Measurements from ENCODE around the gene RBM25.
A peak's percentile ranks its signal among the peaks of the same experiment; 100 is the strongest.

The RBM25 gene

GRCh38 chr14:73047808-73048207 lies 10.5 kb upstream of the RBM25 start:
- no peak overlapping the region for H3K4me3 ChIP-seq (ENCODE audit: severe bottlenecking)
- no peaks in the 10 kb centered on the region for H3K4me1 ChIP-seq (ENCODE audit: insufficient read depth, poor library complexity, severe bottlenecking)
- DNase-seq (ENCODE audit: low spot score) = no peak
- no peak overlapping the region for H3K27ac ChIP-seq (ENCODE audit: poor library complexity, severe bottlenecking)
- H3K9me3 ChIP-seq (ENCODE audit: severe bottlenecking) = no peaks in the 10 kb centered on the region
- no peak for ATAC-seq (ENCODE audit: low read depth)
- no peaks in the 10 kb centered on the region for H3K27me3 ChIP-seq (ENCODE audit: insufficient read depth, poor library complexity, severe bottlenecking)
- H3K36me3 ChIP-seq (ENCODE audit: low read depth) = no peaks in the 10 kb centered on the region
- TF ChIP-seq, protein P1, sequence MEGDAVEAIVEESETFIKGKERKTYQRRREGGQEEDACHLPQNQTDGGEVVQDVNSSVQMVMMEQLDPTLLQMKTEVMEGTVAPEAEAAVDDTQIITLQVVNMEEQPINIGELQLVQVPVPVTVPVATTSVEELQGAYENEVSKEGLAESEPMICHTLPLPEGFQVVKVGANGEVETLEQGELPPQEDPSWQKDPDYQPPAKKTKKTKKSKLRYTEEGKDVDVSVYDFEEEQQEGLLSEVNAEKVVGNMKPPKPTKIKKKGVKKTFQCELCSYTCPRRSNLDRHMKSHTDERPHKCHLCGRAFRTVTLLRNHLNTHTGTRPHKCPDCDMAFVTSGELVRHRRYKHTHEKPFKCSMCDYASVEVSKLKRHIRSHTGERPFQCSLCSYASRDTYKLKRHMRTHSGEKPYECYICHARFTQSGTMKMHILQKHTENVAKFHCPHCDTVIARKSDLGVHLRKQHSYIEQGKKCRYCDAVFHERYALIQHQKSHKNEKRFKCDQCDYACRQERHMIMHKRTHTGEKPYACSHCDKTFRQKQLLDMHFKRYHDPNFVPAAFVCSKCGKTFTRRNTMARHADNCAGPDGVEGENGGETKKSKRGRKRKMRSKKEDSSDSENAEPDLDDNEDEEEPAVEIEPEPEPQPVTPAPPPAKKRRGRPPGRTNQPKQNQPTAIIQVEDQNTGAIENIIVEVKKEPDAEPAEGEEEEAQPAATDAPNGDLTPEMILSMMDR (IDR thresholded peaks at IDR 0.05; ENCODE audit: poor library complexity, severe bottlenecking) = no peak

DNA sequence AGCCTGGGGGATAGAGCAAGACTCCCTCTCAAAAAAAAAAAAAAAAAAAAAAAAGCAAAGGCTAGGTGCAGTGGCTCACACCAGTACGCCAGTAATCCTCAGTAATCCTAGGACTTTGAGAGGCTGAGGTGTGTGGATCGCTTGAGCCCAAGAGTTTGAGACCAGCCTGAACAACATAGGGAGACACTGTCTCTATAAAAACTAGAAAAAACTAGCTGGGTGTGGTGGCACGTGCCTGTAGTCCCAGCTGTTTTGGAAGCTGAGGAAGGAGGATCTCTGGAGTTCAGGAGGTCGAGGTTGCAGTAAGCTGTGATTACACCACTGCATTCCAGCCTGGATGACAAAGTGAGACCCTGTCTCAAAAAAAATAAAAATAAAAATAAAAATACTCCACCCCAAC lies 8.9 kb upstream of the RBM25 start:
- TF ChIP-seq, protein P1 (IDR thresholded peaks at IDR 0.05; ENCODE audit: poor library complexity, severe bottlenecking) = no peak
- Histone ChIP-seq H3K36me3 (ENCODE audit: low read depth) (no peaks in the 10 kb centered on the region), H3K27me3 (ENCODE audit: insufficient read depth, poor library complexity, severe bottlenecking) (no peaks in the 10 kb centered on the region), H3K4me1 (ENCODE audit: insufficient read depth, poor library complexity, severe bottlenecking) (no peaks in the 10 kb centered on the region), H3K9me3 (ENCODE audit: severe bottlenecking) (no peaks in the 10 kb centered on the region), H3K4me3 (ENCODE audit: severe bottlenecking) (no peak overlapping the region), H3K27ac (ENCODE audit: poor library complexity, severe bottlenecking) (no peak overlapping the region)
- no peak for DNase-seq (ENCODE audit: low spot score)
- no peak for ATAC-seq (ENCODE audit: low read depth)

GRCh38 chr14:73055251-73055650 lies 3.1 kb upstream of the RBM25 start:
- no peak overlapping the region for H3K27ac ChIP-seq (ENCODE audit: poor library complexity, severe bottlenecking)
- ATAC-seq (ENCODE audit: low read depth) = no peak
- DNase-seq (ENCODE audit: low spot score) = no peak

GRCh38 chr14:73057944-73058223 lies 450 bp upstream of the RBM25 start:
- H3K27me3 ChIP-seq (ENCODE audit: insufficient read depth, poor library complexity, severe bottlenecking) = no peaks in the 10 kb centered on the region
- peaks cover 37% of the 10 kb centered on the region for H3K36me3 ChIP-seq (ENCODE audit: low read depth)
- DNase-seq (ENCODE audit: low spot score) = no peak
- TF ChIP-seq, protein P1 (IDR thresholded peaks at IDR 0.05; ENCODE audit: poor library complexity, severe bottlenecking) = no peak
- peak overlapping the region; percentile 63 for H3K4me3 ChIP-seq (ENCODE audit: severe bottlenecking)
- no peaks in the 10 kb centered on the region for H3K9me3 ChIP-seq (ENCODE audit: severe bottlenecking)
- no peak for ATAC-seq (ENCODE audit: low read depth)
- peaks cover 14% of the 10 kb centered on the region for H3K4me1 ChIP-seq (ENCODE audit: insufficient read depth, poor library complexity, severe bottlenecking)
- peak overlapping the region; percentile 76 for H3K27ac ChIP-seq (ENCODE audit: poor library complexity, severe bottlenecking)

More at GRCh38 chr14:73055251-73055650, 3.1 kb upstream of the RBM25 start:
- Histone ChIP-seq H3K4me1 (ENCODE audit: insufficient read depth, poor library complexity, severe bottlenecking) (peaks cover 9% of the 10 kb centered on the region), H3K36me3 (ENCODE audit: low read depth) (peaks cover 11% of the 10 kb centered on the region), H3K4me3 (ENCODE audit: severe bottlenecking) (no peak overlapping the region), H3K9me3 (ENCODE audit: severe bottlenecking) (no peaks in the 10 kb centered on the region), H3K27me3 (ENCODE audit: insufficient read depth, poor library complexity, severe bottlenecking) (no peaks in the 10 kb centered on the region)
- TF ChIP-seq, protein P1 (IDR thresholded peaks at IDR 0.05; ENCODE audit: poor library complexity, severe bottlenecking) = no peak

DNA sequence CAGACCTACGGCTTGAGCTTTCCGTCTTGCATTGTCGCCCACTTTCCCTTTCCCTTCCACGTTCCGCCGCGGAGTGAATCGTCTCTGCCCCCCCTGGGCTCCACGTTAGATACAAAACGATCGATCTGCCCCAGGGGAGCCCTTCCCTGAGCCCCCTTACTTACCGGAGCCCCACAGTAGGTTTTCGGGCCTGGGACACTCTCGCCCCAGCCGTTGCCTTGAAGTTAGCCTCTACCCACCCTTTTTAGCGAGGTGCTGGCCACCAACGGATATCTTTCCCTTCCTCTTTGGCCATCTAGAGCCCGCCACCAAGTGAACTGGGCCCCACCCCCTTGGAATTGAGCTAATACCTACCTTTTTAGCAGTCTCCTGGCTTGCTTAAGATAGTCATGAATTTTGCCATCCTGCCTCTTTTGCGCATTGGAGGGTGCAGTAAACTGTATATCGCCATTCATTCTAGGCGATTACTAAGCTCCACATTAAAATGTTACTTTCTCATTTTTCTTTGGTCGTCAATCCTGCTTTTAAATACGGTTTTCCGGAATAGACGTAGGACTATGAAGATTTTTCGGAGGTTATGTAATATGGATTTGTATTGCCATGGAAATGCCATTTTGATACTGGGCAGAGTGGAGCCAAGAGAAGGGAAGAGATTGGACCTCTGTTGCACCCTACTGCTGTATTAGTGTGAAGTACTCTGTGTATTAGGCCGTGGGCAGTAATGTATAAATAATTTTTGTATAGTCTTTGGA lies 764 bp downstream of the RBM25 start:
- Histone ChIP-seq H3K4me3 (ENCODE audit: severe bottlenecking) (peak overlapping the region; percentile 63), H3K9me3 (ENCODE audit: severe bottlenecking) (no peaks in the 10 kb centered on the region), H3K27me3 (ENCODE audit: insufficient read depth, poor library complexity, severe bottlenecking) (no peaks in the 10 kb centered on the region), H3K4me1 (ENCODE audit: insufficient read depth, poor library complexity, severe bottlenecking) (peaks cover 14% of the 10 kb centered on the region), H3K27ac (ENCODE audit: poor library complexity, severe bottlenecking) (peak overlapping the region; percentile 76), H3K36me3 (ENCODE audit: low read depth) (peaks cover 49% of the 10 kb centered on the region)
- DNase-seq (ENCODE audit: low spot score) = no peak
- peak; percentile 33 for ATAC-seq (ENCODE audit: low read depth)
- TF ChIP-seq, protein P1 (IDR thresholded peaks at IDR 0.05; ENCODE audit: poor library complexity, severe bottlenecking) = no peak
